Esophagus muscularis mucosa (tissue), 3 donors: Measurements from ENCODE around the gene LPCAT3.

Experiments used
- EP300 ChIP-seq: sonication (generic); formaldehyde crosslinking; IDR thresholded peaks from one replicate; pipeline ENCODE4 v1.6.1; 2017; ENCODE audit warnings: antibody characterized with exemption
- TF ChIP-seq, protein P1 (sequence below), 3 experiments: fragments of 200-600 bp in 2 of 3; fragments of 450-650 bp in 1 of 3; sonication (generic) in 2 of 3; IDR thresholded peaks; one replicate each; pipeline ENCODE4 v1.5.1; 2017 to 2019; ENCODE audit warnings: antibody characterized with exemption in 3 of 3, mild to moderate bottlenecking in 2 of 3, moderate library complexity in 1 of 3

DNA sequence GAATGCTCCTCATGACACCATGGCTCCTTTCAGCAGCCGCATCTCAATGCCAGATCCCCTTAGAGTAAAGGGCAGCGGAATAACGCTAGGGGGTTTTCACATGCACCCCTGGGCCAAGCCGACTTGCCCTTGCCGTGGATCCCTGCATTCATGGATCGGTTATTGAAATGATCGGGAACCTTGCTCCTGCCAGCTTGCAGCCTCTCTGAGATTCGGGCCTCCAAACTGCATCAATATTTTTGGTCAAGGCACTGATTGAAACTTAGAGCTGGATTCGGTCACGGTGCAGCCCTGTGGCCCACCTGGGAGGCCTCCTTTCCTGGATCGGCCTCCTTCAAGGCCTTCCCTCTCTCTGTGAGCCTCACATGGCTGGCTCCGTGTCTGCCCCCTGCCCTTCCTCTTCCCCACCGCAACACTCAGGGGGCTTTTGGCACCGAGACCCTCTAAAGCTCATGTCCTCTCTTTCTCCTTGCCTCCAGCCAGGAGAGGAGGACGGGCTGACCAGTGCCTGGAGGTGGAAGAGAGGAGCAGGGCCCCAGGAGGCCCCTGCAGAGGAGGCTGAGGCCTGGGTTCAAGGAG, 65.3 kb downstream of the LPCAT3 start:
- TF ChIP-seq, protein P1, sequence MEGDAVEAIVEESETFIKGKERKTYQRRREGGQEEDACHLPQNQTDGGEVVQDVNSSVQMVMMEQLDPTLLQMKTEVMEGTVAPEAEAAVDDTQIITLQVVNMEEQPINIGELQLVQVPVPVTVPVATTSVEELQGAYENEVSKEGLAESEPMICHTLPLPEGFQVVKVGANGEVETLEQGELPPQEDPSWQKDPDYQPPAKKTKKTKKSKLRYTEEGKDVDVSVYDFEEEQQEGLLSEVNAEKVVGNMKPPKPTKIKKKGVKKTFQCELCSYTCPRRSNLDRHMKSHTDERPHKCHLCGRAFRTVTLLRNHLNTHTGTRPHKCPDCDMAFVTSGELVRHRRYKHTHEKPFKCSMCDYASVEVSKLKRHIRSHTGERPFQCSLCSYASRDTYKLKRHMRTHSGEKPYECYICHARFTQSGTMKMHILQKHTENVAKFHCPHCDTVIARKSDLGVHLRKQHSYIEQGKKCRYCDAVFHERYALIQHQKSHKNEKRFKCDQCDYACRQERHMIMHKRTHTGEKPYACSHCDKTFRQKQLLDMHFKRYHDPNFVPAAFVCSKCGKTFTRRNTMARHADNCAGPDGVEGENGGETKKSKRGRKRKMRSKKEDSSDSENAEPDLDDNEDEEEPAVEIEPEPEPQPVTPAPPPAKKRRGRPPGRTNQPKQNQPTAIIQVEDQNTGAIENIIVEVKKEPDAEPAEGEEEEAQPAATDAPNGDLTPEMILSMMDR (IDR thresholded peaks at IDR 0.05): no peak
- no peak for TF ChIP-seq EP300
